HG03139 (cell line): Measurements from ENCODE around the gene LRP5.

ENCODE experiments used
- ATAC-seq: cut with Tn5 transposase; IDR thresholded peaks from one replicate; pipeline ENCODE4 v1.9.1; 2021; ENCODE audit not compliant: unreplicated experiment

LRP5 gene

GRCh38 chr11:68308068-68308467 lies 4.3 kb upstream of the LRP5 start:
- no peak for ATAC-seq

- ATAC-seq: no peak
Measured at GRCh38 chr11:68309621-68310185, 2.7 kb upstream of the LRP5 start.

- ATAC-seq: no peak
Measured at GRCh38 chr11:68311160-68312116, 953 bp upstream of the LRP5 start.

- no peak for ATAC-seq
Measured at GRCh38 chr11:68312780-68313573, 586 bp downstream of the LRP5 start.

- ATAC-seq: no peak
Measured at GRCh38 chr11:68313574-68314202, 1.3 kb downstream of the LRP5 start.

GRCh38 chr11:68314203-68315170 lies 2.1 kb downstream of the LRP5 start:
- no peak for ATAC-seq

- no peak for ATAC-seq
Measured at GRCh38 chr11:68315171-68315920, 3.0 kb downstream of the LRP5 start.

- ATAC-seq: no peak
Measured at GRCh38 chr11:68317147-68317785, 4.9 kb downstream of the LRP5 start.

GRCh38 chr11:68321293-68322051 lies 9.1 kb downstream of the LRP5 start:
- no peak for ATAC-seq

- no peak for ATAC-seq
Measured at GRCh38 chr11:68322052-68322430, 9.7 kb downstream of the LRP5 start.

GRCh38 chr11:68324241-68324640 lies 11.8 kb downstream of the LRP5 start:
- ATAC-seq: no peak

- ATAC-seq: no peak
Measured at GRCh38 chr11:68324695-68325094, 12.3 kb downstream of the LRP5 start.

GRCh38 chr11:68325183-68325906 lies 13.0 kb downstream of the LRP5 start:
- no peak for ATAC-seq

GRCh38 chr11:68325907-68326220 lies 13.5 kb downstream of the LRP5 start:
- ATAC-seq: no peak

GRCh38 chr11:68326334-68327215 lies 14.2 kb downstream of the LRP5 start:
- no peak for ATAC-seq

GRCh38 chr11:68327586-68328370 lies 15.4 kb downstream of the LRP5 start:
- ATAC-seq: no peak
